Spleen (tissue), 7 donors: Measurements from ENCODE around the gene EXTL1.

ENCODE experiments used
- CTCF ChIP-seq, 11 experiments: fragments of 200-600 bp in 7 of 11; fragments of 450-650 bp in 4 of 11; sonication (generic) in 4 of 11; IDR thresholded peaks in 8 of 11; conservative IDR thresholded peaks in 3 of 11; 1 replicate in 7 of 11; 2 replicates in 4 of 11; pipeline versions ENCODE4 v1.4.0 to v1.8.0; 2016 to 2021; ENCODE audit warnings: antibody characterized with exemption in 11 of 11, inconsistent platforms in 4 of 11, mild to moderate bottlenecking in 1 of 11
- POLR2A ChIP-seq, 3 donors: fragments of 450-650 bp; IDR thresholded peaks; one replicate each; pipeline ENCODE4 v1.5.1; 2017; ENCODE audit warnings: antibody characterized with exemption in 3 of 3, mild to moderate bottlenecking in 1 of 3
- POLR2AphosphoS5 ChIP-seq, 3 donors: sonication (generic); formaldehyde crosslinking; IDR thresholded peaks; one replicate each; pipeline ENCODE4 v1.5.1; 2017; ENCODE audit warnings: antibody characterized with exemption in 3 of 3
- donor health status: DM: no; HTN: no; CAD: no; lungs with moderate emphysema.
- donor health status: DM: no; HTN: no; CAD: no.
- donor health status: DM: no; HTN: no; CAD: no.

GRCh38 chr1:25985670-25986069 is 35.9 kb upstream of the EXTL1 start:
- no peak for TF ChIP-seq POLR2AphosphoS5 (IDR thresholded peaks at IDR 0.05)
- TF ChIP-seq POLR2A (IDR thresholded peaks at IDR 0.05): no peak
- TF ChIP-seq CTCF (IDR thresholded peaks at IDR 0.05 in 8 of 11, conservative IDR thresholded peaks at IDR 0.05 in 3 of 11): no peak
